ENCODE data around the gene PTPRN2. TPM values are rescaled to one million over a fixed set of nuclear protein-coding genes. Genes with fewer than 3 reads are reported as not detected.

PTPRN2 gene
- total RNA-seq, 1 experiment from 2014 or later, result 4.4 TPM

DNA sequence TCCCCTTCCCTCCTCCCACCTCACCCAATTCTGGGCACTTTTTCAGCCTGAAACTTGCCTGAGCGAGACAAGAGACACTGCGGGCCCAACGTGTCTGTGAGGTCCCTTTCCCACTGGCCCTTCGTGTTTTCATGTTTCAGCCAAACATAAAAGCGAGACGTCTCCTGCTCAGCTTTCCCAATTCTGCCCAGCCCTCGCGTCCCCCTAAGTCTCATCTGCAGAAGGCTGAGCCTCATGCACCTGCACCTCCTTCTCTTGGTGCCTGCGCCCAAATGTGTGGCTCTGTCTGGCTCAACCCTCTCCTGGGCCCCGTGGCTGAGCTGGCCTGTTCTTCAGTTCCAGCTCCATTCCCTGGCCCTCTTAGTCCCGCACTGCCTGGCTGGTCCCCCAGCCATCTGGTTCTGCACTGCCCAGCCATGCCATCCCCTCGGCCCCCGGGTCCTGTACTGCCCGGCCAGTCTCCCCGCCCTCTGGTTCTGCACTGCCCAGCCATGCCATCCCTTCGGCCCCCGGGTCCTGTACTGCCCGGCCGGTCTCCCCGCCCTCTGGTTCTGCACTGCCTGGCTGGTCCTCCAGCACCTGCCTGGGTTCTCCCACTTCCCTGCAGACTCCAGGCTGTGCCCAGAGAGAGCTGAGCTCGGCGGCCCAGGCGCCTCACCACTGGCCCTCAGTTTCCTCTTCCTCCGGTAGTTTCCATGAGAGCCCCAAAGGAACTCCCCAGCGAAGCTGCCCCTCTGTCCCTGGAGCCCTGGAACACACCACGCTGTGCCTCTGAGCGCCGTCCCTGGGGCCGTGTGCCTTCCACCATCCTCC, 1026.7 kb downstream of the PTPRN2 start:
- DNase-seq (ENCODE audit: low spot score), result no peak

DNA sequence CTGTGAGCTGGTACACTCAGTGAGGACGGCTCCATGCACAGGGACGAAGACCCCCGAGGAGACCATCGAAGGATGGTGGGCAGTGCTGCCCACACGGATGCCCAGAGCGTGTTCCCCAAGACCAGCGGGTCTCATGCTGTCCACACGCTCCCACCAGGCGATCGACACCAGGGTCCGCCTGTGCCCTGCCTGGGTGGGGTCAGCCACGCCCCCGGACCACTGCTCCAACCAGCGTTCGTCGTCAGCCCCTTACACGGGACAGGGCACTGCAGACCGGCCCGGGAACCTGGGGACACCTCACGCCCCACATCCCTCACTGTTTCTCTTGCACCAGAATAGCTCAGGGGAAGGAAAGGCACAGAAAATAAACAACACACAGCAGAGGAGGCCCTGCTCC, 1027.4 kb downstream of the PTPRN2 start:
- DNase-seq (ENCODE audit: low spot score), result no peak

DNA sequence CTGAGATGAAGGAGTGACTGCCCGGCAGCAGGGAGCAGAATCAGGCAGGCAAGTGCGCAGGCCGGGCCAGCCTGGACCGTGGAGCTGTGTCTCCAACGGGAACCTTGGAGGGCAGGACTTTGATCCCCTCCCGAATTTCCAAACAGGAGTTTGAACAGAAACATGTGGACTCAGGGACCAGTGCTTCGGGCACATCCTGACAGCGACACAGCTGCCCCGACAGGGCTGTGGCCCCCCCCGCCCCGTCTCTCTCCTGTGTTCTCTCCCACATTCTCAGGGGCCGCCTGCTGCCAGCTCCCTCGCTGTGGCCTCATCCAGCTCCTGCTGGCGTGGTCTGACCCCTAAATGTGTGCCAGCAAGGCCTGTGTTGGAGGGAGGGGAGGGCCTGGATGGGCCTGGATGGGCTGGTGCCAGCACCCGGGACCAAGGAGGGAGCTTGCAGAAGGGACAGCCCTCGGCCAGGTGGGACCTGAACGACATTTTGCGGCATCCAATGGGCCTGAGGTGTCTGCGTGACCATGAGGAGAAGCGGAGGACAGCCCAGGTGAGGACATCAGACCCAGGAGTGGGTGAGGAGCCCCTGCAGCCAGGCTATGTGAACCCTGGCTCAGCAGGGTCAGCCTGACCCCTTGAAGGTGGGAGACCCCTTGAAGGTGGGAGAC, 1027.9 kb downstream of the PTPRN2 start:
- no peak for DNase-seq (ENCODE audit: low spot score)

DNA sequence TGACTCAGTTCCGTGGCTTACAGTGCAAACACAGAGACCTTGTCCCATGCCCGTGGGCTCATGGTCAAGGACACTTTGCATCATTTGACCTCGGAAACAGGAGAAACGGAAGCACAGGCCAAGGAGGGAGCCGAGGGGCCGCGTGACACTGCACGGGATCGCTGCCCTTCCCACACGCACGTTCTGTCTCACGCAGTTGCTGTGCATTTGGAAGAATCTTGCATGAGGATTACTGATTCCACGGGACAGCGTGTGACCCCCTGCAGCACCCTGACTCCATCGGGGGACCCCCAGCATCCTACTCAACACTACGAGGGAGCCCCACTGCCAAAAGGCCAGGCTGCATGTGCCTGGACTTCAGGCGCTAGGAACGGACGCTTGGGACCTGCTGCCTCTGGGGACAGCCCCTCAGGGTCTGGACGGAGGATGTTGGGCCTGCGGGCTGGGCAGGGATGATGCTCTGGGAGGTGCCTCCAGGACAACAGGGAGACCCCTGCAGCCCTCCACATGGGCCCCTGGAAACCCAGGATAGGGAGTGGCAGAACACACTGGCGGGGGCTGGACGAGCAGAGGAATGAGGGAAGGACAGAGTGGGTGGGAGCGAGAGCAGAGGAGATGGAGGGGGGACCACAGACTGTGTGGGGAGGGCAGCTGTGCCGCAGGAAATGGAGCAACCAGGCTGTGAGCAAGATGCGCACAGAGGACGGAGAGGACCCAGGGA, 1028.6 kb downstream of the PTPRN2 start:
- no peak for DNase-seq (ENCODE audit: low spot score)

DNA sequence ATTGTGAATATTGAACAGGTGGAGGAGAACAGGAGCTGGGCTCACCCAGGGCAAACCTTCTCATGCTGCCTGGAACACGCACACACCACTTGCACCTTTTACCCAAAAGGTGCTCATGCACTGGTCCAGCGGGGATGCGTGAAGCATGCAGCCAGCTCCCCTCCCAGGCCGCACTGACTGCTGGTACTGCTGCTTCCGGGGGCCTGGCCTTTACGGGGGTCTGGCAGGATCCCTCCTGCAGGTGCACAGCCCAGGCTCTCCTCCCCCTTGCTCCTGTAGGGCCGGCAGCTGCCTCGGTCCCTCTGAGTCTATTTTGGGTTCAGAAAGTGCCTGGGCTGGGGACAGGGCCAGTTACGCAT, 1029.1 kb downstream of the PTPRN2 start:
- DNase-seq (ENCODE audit: low spot score), result no peak

DNA sequence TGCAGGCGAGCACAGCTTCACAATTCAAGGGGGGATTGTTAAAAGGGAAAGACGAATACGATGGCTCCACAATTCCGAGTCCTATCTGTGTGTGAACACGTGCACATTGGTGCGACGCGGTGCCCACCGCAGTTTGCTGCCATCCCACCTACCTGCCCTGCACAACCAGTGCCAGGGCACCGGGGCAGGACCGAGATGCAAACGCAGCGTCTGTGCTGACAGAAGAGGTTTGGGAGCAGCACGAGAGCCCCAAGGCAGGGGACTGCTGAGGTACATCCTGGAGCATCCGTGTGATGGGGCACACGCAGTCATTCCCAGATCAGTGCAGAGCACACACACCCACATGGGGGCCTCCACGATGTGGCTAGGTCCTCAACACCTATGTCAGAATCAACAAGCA, 1029.6 kb downstream of the PTPRN2 start:
- DNase-seq (ENCODE audit: low spot score), result no peak

DNA sequence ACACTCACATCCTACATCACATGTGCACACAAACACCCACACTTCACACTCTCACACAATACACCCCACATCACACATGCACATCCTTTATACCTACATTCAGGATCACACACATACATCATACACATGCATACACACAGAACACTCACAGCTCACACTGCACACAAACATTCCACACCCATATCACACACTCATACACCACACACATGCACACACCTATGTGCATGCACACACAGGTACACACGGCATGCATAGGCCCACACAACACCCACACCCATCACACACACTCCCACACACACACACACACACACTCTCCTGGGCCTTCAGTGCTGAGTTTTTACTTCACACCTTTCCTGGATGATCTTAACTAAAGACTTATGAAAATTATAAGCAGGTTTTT, 1030.4 kb downstream of the PTPRN2 start:
- DNase-seq (ENCODE audit: low spot score), result no peak

DNA sequence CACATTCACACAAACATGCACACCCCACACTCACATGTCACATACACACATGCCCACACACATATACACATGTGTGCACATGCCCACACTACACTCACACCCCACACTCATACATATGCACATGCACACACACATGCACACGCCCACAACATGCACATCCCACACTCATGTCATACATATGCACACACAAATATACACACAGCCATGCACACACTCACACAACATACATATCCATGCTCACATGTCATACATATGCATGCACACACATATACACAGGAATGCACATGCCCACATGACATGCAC, 1031.0 kb downstream of the PTPRN2 start:
- DNase-seq (ENCODE audit: low spot score), result no peak

DNA sequence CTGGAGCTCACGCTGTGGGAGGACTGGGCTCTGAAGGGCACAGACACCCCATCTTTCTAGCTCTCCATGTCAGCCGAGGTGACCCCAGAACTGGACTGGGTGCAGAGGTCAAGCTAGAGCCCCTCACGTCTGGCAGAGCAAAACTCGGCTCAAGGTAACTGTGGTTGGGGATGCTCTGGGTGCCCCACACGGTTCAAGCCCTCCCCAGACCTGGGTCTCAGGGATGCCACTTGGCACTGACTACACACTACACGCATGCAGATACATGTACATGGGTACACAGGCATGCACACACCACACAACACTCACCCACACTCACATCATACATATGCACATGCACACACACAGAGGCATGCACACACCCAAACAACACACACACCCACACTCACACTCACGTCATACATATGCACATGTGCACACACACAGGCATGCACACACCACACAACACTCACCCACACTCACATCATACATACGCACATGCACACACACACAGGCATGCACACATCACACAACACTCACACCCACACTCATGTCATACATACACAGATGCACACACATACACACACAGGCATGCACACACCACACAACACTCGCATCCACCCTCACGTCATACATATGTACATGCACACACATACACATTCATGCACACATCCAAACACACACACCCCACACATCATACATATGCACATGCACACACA, 1031.5 kb downstream of the PTPRN2 start:
- no peak for DNase-seq (ENCODE audit: low spot score)

DNA sequence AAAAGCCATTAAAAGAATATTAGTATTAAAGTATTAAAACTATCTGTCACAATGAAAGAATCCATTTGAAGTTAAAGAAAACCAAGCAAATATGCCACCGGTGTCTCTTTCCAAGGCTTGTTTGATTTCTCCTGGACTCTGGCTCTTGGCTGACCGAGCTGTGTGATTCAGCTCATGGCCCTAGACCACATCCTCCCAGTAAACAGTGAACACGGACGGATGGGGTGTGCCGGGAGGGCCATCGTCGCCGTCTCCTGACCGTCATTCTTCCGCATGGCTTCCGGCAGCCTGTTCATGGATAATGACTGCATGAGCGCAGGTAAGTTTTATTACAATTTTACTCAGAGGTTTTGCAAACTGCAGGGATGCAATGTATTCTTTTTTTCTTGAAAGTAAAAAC, 1032.3 kb downstream of the PTPRN2 start:
- DNase-seq (ENCODE audit: low spot score), result peak; percentile 77

DNA sequence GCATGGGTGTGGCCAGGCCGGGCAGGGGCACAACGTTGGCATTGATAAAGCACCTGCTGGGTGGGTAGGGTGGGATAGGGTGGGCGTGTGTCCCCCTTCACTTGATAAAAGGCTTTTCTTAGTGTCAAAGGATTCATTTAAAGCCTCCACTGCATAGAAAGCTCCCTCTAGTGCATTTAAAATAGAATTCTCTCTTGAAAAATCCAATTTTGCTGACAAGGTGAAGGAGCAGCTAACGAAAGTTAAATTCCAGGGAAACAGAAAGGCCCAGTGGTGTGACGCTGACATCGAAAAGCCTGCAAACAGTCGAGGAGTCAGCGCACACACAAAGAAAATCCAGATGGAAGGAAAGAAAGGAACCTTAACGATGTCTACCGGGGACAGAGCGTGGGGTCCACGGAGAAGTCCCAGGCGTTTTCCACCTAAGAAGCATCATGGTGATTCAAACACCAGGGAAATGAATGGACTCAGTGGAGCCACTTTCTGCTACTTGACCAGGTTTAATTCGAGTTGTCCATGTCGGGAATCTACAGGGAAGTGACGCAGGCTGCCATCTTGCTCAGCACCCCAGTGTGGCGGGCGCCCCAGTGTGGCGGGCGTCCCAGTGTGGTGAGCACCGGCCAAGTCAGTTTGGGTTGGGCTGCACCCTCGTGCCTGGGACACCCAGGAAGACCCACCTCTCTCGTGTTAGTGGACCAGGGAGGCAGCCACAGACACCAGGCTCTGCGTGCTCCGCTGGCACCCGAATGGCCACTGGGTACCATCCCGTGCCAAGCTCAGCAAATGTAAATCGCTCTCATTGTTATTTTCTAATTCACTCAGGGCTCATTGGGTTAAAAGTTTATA, 1033.0 kb downstream of the PTPRN2 start:
- DNase-seq (ENCODE audit: low spot score), result no peak

DNA sequence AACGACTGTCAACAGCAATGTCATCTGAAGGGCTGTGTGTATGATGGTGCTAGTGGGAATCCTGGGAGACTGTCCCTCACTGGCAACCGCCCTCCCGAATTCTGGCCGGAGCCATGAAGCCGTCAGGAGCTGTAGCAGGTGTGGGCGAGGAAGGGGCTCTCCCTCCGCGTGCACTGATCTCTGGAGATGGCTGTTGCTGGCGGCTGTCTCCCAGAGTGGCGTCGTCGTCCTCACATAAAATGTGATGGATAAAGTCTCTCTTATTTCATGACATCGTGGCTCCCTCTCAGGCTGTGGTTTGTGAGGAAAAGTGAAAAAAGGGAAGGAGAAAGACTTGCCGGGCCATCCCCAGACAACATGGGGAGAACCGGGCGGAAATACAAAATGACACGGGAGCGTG, 1034.4 kb downstream of the PTPRN2 start:
- no peak for DNase-seq (ENCODE audit: low spot score)

DNA sequence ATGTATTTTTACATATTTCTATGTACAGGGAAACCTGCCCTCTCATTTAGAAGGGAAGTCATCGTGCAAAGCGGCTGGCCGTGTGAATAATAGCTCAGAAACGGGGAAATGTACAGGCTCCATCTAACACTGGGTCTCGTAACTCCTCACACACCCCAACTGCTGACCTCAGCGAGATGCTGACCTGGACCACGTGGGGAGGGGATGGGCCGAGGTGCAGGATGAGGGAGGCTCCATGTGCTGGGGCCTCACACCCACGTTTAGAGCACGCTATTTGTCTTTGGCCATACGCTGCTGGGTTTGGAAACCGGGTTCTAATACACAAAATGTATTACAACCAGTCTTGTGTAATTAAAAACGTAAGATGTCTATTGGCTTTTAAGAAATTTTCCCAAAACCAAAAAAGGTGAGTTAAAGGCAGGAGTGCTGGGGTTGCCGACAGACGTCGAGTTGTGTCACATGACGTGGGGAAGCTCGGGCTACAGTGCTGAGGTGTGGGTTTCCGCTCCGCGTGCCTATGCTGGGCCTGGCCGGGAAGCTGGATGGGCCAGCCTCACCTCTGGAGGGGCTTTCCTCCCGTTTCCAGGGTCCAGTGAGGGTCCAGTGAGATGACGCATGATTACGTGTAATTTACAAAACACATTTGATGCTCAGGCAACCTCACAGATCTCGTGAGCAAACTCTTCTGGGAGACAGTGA, 1035.2 kb downstream of the PTPRN2 start:
- DNase-seq (ENCODE audit: low spot score), result no peak

DNA sequence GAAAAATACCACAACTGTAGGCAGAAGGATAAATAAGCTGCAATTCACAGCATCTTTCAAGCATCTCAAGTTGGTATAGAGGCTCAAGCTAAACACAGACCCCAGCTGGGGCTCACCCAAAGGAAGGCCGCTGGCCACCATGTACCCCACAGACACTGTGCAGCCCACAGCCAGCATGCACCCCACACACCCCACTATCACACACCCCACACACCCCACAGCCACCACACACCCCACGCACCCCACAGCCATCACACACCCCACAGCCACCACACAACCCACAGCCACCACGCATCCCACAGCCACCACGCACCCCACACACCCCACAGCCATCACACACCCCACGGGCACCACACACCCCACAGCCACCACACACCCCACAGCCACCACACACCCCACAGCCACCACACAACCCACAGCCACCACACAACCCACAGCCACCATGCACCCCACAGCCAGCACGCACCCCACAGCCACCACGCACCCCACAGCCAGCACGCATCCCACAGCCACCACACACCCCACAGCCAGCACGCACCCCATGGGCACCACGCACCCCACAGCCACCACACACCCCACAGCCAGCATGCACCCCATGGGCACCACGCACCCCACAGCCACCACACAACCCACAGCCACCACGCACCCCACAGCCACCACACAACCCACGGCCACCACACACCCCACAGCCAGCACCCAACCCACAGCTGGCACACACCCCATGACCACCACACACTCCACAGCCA, 1036.1 kb downstream of the PTPRN2 start:
- DNase-seq (ENCODE audit: low spot score), result no peak

DNA sequence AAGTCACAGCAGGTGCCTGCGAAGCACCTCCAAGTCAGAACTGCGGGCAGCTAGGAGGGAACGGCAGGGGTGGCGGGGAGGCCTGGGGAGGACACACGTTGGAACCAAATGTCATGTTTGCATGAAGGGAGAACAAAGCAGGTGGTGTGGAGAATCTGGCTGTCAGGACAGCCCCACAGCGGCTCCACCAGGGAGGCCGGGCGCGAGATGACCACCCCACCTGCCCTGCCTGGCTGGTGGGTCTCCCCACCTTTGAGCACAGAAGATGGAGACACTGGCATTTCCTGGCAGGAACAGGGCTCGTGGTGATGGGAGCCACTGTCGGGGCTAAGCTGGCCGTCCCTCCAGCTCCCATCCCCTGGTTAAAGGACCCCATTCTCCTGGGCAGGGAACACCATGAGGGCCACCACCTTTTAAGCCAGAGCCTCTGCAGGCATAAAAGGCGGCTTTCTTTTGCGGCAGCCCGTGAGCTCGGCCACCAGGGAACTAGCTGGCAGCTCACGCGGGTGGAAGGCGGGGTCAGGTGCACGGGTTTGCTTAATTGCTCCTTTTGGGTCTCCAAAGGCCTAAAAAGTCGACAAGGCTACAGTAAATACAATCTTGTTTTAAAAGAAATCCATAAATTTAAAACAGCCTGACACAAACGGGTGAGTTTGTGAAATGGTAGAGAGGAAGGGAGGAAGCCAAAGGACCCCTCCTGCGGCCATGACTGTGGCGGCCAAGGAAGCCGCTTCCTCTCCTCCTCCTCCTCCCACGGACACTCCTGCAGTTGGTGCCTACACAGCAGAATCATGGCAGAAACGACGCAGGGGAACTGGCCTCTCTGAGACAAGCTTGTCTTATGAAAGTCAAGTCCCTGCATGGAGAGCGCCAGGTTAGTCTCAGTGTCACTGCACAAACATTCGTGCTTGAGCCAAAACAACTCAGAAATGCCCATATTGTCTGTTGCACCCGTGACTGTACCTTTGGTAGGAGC, 1037.0 kb downstream of the PTPRN2 start:
- no peak for DNase-seq (ENCODE audit: low spot score)

DNA sequence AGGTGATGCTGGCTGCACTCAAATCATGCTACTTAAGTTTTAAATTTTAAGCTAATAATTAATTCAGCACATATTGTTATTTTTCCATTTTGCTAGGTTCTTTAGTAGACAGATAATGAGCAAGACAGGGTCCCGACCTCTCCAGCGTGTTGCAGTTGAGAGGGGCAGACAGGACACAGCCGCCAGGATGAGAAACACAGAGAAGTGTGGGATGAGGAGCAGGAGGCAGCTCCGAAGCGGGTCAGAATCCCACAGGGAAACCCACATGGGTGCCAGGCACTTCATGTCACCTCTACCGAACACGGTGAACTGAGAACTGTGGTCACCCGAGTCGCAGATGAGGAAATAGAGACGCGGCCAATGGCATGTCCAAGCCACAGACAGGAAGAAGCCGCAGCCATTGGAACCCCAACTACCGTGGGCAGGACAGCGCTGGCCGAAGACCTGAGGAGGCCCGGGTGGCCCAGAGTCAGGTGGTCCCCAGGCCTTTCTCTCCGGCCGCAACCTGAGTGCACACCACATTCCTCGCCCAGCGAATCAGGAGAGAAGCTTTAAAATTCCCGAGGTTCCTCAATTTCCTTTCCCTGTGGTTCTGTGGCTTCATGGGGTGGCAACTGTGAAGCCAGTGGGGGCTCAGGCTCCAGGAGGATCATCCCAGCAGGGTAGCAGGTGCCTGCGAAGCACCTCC, 1037.9 kb downstream of the PTPRN2 start:
- DNase-seq (ENCODE audit: low spot score), result no peak

DNA sequence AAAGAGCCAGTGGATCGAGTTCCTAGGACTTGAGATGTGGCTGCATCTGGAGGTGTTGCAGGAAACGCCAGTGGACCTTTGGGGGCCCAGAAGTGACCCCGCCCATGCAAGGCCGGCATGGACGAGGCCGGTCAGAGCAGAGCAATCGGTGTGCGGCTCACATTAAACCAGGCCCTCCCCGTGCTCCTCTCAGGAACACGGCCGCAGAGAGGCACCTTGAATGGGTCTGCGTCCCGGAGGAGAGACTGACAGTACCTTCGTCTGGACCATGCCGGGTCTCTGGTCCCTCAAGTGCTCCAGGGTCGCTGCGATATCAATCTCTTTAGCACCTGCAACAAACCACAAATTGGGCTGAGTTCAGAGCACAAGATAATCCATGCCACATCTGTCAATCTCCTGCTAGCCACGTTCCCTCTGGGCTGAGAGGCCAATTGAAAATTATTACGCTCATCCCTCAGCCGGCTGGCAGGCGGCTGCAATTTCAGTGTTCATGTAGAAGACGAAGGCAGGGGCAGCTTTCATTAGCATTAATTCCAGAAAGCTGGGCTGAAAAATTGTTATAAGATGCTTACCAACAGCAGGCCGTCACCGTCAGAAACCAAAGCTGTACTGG, 1038.8 kb downstream of the PTPRN2 start:
- DNase-seq (ENCODE audit: low spot score), result no peak

DNA sequence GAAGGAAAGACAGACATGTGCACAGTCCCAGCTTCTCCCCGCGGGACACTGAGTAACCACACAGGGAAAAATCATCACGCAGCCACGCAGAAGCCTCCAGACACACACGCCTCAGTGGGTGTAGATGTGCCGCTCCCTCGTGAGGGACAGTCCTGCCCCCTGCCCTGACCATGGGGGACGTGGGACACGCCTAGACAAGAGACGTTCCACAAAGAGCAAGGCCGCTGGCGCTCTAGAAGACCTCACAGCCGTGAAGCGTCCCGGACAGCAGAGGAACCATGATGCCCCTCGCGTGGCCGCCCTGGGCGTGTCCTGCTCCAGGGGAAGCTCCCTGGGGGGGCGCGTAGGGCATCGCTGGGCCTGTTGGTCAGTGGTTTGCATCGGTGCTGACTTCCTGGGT, 1040.0 kb downstream of the PTPRN2 start:
- no peak for DNase-seq (ENCODE audit: low spot score)
